ENCODE measurements around the gene EXOC2.

The EXOC2 gene

DNA sequence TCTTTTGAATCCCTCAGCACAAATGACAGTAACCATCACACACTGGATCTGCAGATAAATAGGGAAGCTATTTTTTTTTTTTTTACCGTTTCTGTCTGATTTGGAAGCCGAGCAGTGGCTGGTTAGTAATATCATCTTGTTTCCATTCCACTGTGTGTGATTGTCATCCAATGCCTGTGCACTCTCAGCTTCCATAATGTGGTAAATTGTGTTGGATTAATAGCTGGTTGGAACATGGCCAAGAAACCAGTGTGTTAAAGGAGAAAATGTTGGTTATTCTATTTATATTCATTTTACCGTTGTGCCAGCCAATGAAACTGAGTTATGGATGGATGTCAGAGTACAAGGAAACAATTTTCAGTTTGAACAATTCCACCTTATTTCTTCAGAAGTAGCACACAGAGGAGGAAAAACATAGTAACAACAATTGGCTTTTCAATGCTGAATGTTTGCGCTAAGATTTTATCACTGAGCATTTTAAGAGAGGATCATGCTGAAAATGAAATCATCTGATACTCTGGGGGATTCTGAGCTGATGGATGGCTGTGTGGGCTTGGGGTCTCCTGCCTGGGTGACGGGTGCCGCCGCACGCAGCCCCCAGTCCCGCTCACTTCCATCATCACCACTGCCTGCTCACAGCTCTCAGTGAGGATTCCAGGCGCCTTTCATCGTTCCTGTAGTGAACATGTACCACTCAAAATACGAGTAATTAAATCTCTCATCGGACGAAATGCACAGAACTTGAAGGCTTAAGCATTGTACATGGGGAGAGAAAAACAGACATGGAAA lies 40.7 kb upstream of the EXOC2 start:
- H2BK5ac ChIP-seq (ENCODE audit: low read length), result no peak overlapping the region

GRCh38 chr6:731924-732323 lies 39.0 kb upstream of the EXOC2 start:
- H3K79me1 ChIP-seq (ENCODE audit: low read depth, low read length), result no peaks in the 10 kb centered on the region
- peaks cover 0 to 2% of the 10 kb centered on the region in 2 donors for H3K4me1 ChIP-seq (ENCODE audit: control insufficient read depth in 2 of 2, insufficient read depth in 1 of 2, low read depth in 1 of 2, low read length in 2 of 2)
- no peak overlapping the region for H3K23ac ChIP-seq (ENCODE audit: low read depth, low read length, poor library complexity)
- H2BK15ac ChIP-seq (ENCODE audit: low read length), result no peak overlapping the region
- no peaks in the 10 kb centered on the region for H3K27me3 ChIP-seq (ENCODE audit: control insufficient read depth in 3 of 3, insufficient read depth in 3 of 3, low read depth in 1 of 3, low read length in 3 of 3)
- H4K91ac ChIP-seq (ENCODE audit: low read depth, low read length, poor library complexity), result no peak overlapping the region
- H2BK5ac ChIP-seq (ENCODE audit: low read length), result no peak overlapping the region
- H3K36me3 ChIP-seq (replicated peaks in 1 of 2; ENCODE audit: control insufficient read depth in 2 of 2, insufficient read depth in 2 of 2, low read length in 2 of 2), result no peaks in the 10 kb centered on the region
- no peak overlapping the region for H3K9ac ChIP-seq (ENCODE audit: low read depth, low read length, poor library complexity)
- no peak overlapping the region for H3K27ac ChIP-seq (replicated peaks; ENCODE audit: low read length)
- no CpG with 5 or more reads among the region's 7 CpGs for WGBS, 2 donors (ENCODE audit: extremely low coverage in 2 of 2, insufficient read length in 2 of 2, insufficient replicate concordance in 1 of 2)
- H3K4me2 ChIP-seq (ENCODE audit: insufficient read depth, low read length, poor library complexity, severe bottlenecking), result no peak overlapping the region
- no peak overlapping the region for H3K18ac ChIP-seq (ENCODE audit: low read length)
- no peak for DNase-seq (ENCODE audit: low spot score)
- no peak overlapping the region for H2AK5ac ChIP-seq (ENCODE audit: low read depth, low read length)
- no peak overlapping the region for H4K8ac ChIP-seq (ENCODE audit: low read depth, low read length)
- H3K14ac ChIP-seq (ENCODE audit: low read length), result no peak overlapping the region
- H2BK120ac ChIP-seq (ENCODE audit: low read depth, low read length), result no peak overlapping the region
- H3K4ac ChIP-seq (ENCODE audit: low read length), result no peak overlapping the region
- H3K4me3 ChIP-seq (ENCODE audit: low read length in 2 of 2), result no peak overlapping the region
- no peaks in the 10 kb centered on the region for H3K9me3 ChIP-seq (replicated peaks in 1 of 2; ENCODE audit: control insufficient read depth in 2 of 2, insufficient read depth in 1 of 2, low read depth in 1 of 2, low read length in 2 of 2)
- no peak overlapping the region for H2AFZ ChIP-seq (ENCODE audit: low read length)
- H2BK12ac ChIP-seq (ENCODE audit: low read length), result no peak overlapping the region

More for the DNA sequence above, 40.7 kb upstream of the EXOC2 start:
- Histone ChIP-seq H2AFZ (ENCODE audit: low read length) (no peak overlapping the region), H3K79me1 (ENCODE audit: low read depth, low read length) (no peaks in the 10 kb centered on the region), H2BK120ac (ENCODE audit: low read depth, low read length) (no peak overlapping the region), H3K9ac (ENCODE audit: low read depth, low read length, poor library complexity) (no peak overlapping the region), H3K18ac (ENCODE audit: low read length) (no peak overlapping the region), H3K4me2 (ENCODE audit: insufficient read depth, low read length, poor library complexity, severe bottlenecking) (no peak overlapping the region), H3K23ac (ENCODE audit: low read depth, low read length, poor library complexity) (no peak overlapping the region), H2AK5ac (ENCODE audit: low read depth, low read length) (no peak overlapping the region), H2BK12ac (ENCODE audit: low read length) (no peak overlapping the region), H3K14ac (ENCODE audit: low read length) (no peak overlapping the region), H3K27ac (replicated peaks; ENCODE audit: low read length) (no peak overlapping the region), H3K27me3 (ENCODE audit: control insufficient read depth in 3 of 3, insufficient read depth in 3 of 3, low read depth in 1 of 3, low read length in 3 of 3) (no peaks in the 10 kb centered on the region), H3K36me3 (replicated peaks in 1 of 2; ENCODE audit: control insufficient read depth in 2 of 2, insufficient read depth in 2 of 2, low read length in 2 of 2) (no peaks in the 10 kb centered on the region), H2BK15ac (ENCODE audit: low read length) (no peak overlapping the region), H4K8ac (ENCODE audit: low read depth, low read length) (no peak overlapping the region), H4K91ac (ENCODE audit: low read depth, low read length, poor library complexity) (no peak overlapping the region), H3K4me3 (ENCODE audit: low read length in 2 of 2) (no peak overlapping the region), H3K4ac (ENCODE audit: low read length) (no peak overlapping the region), H3K9me3 (replicated peaks in 1 of 2; ENCODE audit: control insufficient read depth in 2 of 2, insufficient read depth in 1 of 2, low read depth in 1 of 2, low read length in 2 of 2) (no peaks in the 10 kb centered on the region), H3K4me1 (ENCODE audit: control insufficient read depth in 2 of 2, insufficient read depth in 1 of 2, low read depth in 1 of 2, low read length in 2 of 2) (peaks cover 0 to 2% of the 10 kb centered on the region in 2 donors)
- no peak for DNase-seq (ENCODE audit: low spot score)
- no CpG with 5 or more reads among the region's 14 CpGs for WGBS, 2 donors (ENCODE audit: extremely low coverage in 2 of 2, insufficient read length in 2 of 2, insufficient replicate concordance in 1 of 2)

DNA sequence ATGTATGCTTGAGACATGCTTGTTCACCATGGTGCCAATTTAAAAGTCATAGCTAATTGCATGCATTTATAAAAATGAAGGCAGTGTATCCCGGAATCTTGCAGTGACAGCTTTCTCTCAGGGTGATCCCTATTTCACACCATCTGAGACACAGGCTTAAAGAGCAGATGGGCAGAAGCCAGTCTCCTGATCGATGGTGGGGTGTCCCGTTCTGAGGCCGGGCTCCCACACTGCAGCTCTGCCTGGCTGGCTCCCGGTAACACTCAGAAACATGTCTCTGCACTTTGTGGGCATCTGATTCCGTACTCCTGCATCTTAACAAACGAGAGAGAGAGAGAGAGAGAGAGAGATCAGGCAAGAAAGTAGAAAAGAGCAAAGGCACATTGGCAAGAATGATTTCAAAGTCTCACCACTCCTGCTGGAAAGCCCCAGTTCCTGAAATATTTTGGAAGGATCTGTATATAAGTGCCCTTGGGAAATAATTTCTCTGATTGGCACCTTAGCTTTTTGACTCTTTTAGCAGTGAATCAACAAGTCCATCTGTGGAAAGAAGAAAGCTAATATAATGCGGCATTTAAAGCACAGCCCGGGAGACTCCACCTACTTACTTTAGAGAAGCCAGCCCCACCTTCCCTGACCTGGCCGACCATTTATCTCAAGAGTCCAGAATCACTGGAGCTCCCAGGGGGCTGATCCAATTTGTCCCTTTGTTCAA lies 36.8 kb upstream of the EXOC2 start:
- no peaks in the 10 kb centered on the region for H3K36me3 ChIP-seq (replicated peaks in 1 of 2; ENCODE audit: control insufficient read depth in 2 of 2, insufficient read depth in 2 of 2, low read length in 2 of 2)
- peaks cover 0 to 2% of the 10 kb centered on the region in 2 donors for H3K4me1 ChIP-seq (ENCODE audit: control insufficient read depth in 2 of 2, insufficient read depth in 1 of 2, low read depth in 1 of 2, low read length in 2 of 2)
- H3K4me2 ChIP-seq (ENCODE audit: insufficient read depth, low read length, poor library complexity, severe bottlenecking), result no peak overlapping the region
- H2BK120ac ChIP-seq (ENCODE audit: low read depth, low read length), result no peak overlapping the region
- H2BK5ac ChIP-seq (ENCODE audit: low read length), result no peak overlapping the region
- H3K14ac ChIP-seq (ENCODE audit: low read length), result no peak overlapping the region
- no peak overlapping the region for H3K18ac ChIP-seq (ENCODE audit: low read length)
- no peak for DNase-seq (ENCODE audit: low spot score)
- no peak overlapping the region for H3K9ac ChIP-seq (ENCODE audit: low read depth, low read length, poor library complexity)
- no peak overlapping the region for H4K91ac ChIP-seq (ENCODE audit: low read depth, low read length, poor library complexity)
- H3K27me3 ChIP-seq (ENCODE audit: control insufficient read depth in 3 of 3, insufficient read depth in 3 of 3, low read depth in 1 of 3, low read length in 3 of 3), result no peaks in the 10 kb centered on the region
- H2AK5ac ChIP-seq (ENCODE audit: low read depth, low read length), result no peak overlapping the region
- no CpG with 5 or more reads among the region's 10 CpGs for WGBS, 2 donors (ENCODE audit: extremely low coverage in 2 of 2, insufficient read length in 2 of 2, insufficient replicate concordance in 1 of 2)
- H2BK15ac ChIP-seq (ENCODE audit: low read length), result no peak overlapping the region
- no peak overlapping the region for H3K27ac ChIP-seq (replicated peaks; ENCODE audit: low read length)
- no peaks in the 10 kb centered on the region for H3K9me3 ChIP-seq (replicated peaks in 1 of 2; ENCODE audit: control insufficient read depth in 2 of 2, insufficient read depth in 1 of 2, low read depth in 1 of 2, low read length in 2 of 2)
- no peak overlapping the region for H2BK12ac ChIP-seq (ENCODE audit: low read length)
- no peak overlapping the region for H2AFZ ChIP-seq (ENCODE audit: low read length)
- no peaks in the 10 kb centered on the region for H3K79me1 ChIP-seq (ENCODE audit: low read depth, low read length)
- no peak overlapping the region for H3K4ac ChIP-seq (ENCODE audit: low read length)
- no peak overlapping the region for H4K8ac ChIP-seq (ENCODE audit: low read depth, low read length)
- H3K4me3 ChIP-seq (ENCODE audit: low read length in 2 of 2), result no peak overlapping the region
- no peak overlapping the region for H3K23ac ChIP-seq (ENCODE audit: low read depth, low read length, poor library complexity)

DNA sequence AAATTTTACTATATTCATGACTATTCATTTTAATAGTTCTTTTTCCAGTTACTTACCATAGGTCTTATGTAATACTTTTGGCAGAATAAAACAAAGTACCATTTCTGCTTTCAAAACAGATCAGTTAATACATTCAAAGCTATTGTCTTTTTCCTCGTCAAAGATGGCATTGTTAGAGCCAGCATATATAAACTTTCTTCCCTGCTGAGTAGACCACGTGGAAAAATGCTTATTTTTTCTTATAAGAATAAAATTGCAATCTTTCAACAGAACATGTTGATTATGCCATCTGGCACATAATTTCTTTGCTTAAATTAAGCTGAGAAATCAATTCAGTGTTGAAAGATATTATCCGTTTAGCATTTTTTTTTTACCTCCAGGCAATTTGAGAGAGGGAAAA lies 34.9 kb upstream of the EXOC2 start:
- H3K79me1 ChIP-seq (ENCODE audit: low read depth, low read length), result no peaks in the 10 kb centered on the region
- peaks cover 0 to 2% of the 10 kb centered on the region in 2 donors for H3K4me1 ChIP-seq (ENCODE audit: control insufficient read depth in 2 of 2, insufficient read depth in 1 of 2, low read depth in 1 of 2, low read length in 2 of 2)
- H3K9ac ChIP-seq (ENCODE audit: low read depth, low read length, poor library complexity), result no peak overlapping the region
- H4K8ac ChIP-seq (ENCODE audit: low read depth, low read length), result no peak overlapping the region
- H3K14ac ChIP-seq (ENCODE audit: low read length), result no peak overlapping the region
- H3K27me3 ChIP-seq (ENCODE audit: control insufficient read depth in 3 of 3, insufficient read depth in 3 of 3, low read depth in 1 of 3, low read length in 3 of 3), result peaks cover 0 to 3% (median 0%) of the 10 kb centered on the region in 3 experiments
- H3K23ac ChIP-seq (ENCODE audit: low read depth, low read length, poor library complexity), result no peak overlapping the region
- WGBS, 2 donors (ENCODE audit: extremely low coverage in 2 of 2, insufficient read length in 2 of 2, insufficient replicate concordance in 1 of 2), result no CpG with 5 or more reads among the region's 3 CpGs
- H2BK5ac ChIP-seq (ENCODE audit: low read length), result no peak overlapping the region
- no peak overlapping the region for H2AFZ ChIP-seq (ENCODE audit: low read length)
- no peak for DNase-seq (ENCODE audit: low spot score)
- H3K18ac ChIP-seq (ENCODE audit: low read length), result no peak overlapping the region
- no peak overlapping the region for H2BK15ac ChIP-seq (ENCODE audit: low read length)
- H3K4me3 ChIP-seq (ENCODE audit: low read length in 2 of 2), result no peak overlapping the region
- no peaks in the 10 kb centered on the region for H3K36me3 ChIP-seq (replicated peaks in 1 of 2; ENCODE audit: control insufficient read depth in 2 of 2, insufficient read depth in 2 of 2, low read length in 2 of 2)
- H3K4me2 ChIP-seq (ENCODE audit: insufficient read depth, low read length, poor library complexity, severe bottlenecking), result no peak overlapping the region
- H2BK120ac ChIP-seq (ENCODE audit: low read depth, low read length), result no peak overlapping the region
- H3K4ac ChIP-seq (ENCODE audit: low read length), result no peak overlapping the region
- H3K27ac ChIP-seq (replicated peaks; ENCODE audit: low read length), result no peak overlapping the region
- no peak overlapping the region for H4K91ac ChIP-seq (ENCODE audit: low read depth, low read length, poor library complexity)
- no peak overlapping the region for H2BK12ac ChIP-seq (ENCODE audit: low read length)
- H3K9me3 ChIP-seq (replicated peaks in 1 of 2; ENCODE audit: control insufficient read depth in 2 of 2, insufficient read depth in 1 of 2, low read depth in 1 of 2, low read length in 2 of 2), result no peaks in the 10 kb centered on the region
- H2AK5ac ChIP-seq (ENCODE audit: low read depth, low read length), result no peak overlapping the region
